Stimulated activated CD4-positive, alpha-beta T cell treated with anti-CD3 and anti-CD28 coated beads, Interleukin-2, amount 100 ng/mL, for 4 hours (primary cell): ENCODE data around the gene DSCAML1.
"Not testable (repeated sequence)": the region's sequence is repeated elsewhere in the genome, so short reads cannot be mapped to it uniquely, and the experiment has no call there.

ENCODE experiments used
- DNase-seq: peaks from one replicate; pipeline ENCODE4 v3.0.0-alpha.2; 2020; ENCODE audit warnings: low read depth

DSCAML1 gene

DNA sequence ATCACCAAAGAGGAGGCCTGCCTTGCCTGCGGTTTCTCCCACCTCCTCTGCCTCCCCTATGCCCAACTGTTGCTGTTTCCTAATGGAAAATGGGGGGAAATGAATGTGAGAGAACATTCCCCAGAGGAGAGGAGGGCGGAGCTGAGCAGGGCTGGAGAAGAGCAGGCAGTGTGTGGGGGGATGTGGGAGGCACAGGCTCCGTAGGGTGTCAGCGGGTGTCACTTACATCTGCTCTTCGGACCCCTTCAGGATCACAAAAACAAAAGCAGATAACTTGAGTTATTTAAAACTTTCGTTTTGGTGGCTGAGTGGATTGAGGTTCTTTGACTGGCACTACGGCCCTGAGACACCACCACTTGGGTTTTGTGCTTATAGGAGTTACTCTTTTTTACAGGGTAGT, 375.5 kb downstream of the DSCAML1 start:
- no peak for DNase-seq

GRCh38 chr11:117421041-117421440, 376.0 kb downstream of the DSCAML1 start:
- DNase-seq: no peak

DNA sequence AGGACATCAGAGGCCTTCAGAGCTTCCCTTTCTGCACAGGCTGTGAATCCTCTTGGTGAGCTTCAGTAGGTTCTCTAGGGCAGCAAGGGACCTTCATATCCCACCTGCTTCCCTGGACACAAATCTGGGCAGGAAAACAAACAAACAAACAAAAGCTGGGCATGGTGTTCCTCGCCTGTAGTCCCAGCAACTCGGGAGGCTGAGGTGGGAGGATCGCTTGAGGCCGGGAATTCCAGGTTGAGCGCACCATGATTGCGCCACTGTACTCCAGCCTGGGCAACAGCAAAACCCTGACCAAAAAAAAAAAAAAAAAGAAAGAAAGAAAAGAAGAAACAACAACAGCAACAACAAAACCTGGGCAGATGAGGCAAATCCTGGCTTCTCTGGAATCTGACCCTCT, 376.4 kb downstream of the DSCAML1 start:
- no peak for DNase-seq

DNA sequence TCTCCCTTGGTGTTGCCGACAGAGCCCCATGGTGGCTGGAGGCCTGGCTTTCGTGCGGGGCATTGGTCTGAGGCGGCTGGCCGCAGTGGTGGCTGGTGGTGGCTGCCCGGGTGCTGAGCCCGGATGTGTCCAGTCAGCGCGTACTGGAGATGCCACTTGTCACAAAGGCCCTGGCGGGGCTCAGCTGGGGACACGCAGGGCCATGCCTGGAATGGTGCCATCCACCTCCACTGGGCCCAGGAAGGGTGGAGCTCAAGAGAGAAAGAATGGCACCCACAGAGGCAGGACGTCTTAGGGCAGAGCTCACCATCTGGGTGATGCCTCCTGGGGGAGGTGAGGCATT, 376.9 kb downstream of the DSCAML1 start:
- DNase-seq: no peak

DNA sequence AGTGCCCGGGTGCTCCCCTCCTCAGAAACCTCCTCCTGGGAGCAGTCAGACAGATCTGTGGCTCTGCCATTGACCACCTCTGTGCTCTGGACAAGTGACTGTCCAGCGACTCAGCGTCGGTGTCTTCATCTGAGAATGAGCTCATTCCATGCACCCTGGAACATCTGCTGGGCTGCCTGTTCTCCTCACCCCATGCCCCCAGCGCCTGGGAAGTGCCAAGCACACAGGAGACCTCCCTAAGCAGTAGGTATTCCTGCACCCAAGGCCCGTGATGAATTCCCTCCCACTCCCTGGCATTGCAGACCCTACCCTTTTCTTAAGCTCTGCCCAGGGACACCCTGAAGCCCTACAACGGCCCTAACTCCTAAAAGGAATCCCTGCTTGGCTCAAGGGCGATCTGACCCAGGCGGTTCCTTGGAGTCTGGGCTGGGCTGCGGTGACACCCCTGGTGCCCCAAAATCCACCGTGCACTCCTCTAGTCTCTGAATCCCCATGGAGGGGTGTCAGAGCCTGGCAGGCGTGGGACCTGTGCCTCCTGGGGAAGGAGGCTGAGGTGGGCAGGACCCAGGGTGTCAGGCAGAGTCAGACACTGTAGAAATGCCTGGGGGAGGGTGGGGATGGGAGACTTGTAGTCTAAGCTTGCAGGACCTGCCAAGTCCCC, 377.4 kb downstream of the DSCAML1 start:
- no peak for DNase-seq

DNA sequence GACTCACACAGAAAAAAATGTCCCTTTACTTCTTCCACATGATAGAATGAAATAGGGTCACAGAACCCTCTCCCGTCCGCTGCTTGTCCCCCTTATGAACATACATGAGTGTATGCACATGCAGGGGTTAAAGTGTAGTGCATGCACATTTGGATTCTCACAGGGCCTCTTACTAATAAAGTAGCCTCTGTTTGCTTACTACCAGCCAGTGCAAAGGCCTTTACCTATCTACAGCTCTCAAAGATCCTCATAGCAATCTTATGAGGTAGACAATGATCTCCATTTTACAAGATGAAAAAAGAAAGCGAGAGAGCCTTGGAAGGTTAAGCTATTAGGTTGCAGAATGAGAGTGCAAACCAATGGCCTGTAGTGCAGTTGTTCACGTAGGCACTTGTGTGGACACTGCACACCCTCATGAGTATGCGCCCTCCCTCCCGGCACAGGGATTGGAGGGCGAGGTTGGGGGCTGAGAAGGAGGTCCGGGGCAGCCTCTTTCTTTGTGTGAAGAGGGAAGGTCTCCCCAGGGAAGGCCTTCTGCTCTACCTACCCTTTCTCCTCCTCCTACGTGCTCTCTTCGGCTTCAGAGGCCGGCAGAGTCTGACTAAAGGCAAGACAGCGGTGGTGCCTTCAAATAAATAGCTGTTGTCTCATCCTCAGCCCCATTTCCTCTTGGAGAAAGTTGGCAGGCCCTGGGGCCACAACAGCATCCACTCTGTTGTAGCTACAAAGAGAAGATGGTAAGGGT, 378.1 kb downstream of the DSCAML1 start:
- DNase-seq: no peak

GRCh38 chr11:117417856-117418255, 379.2 kb downstream of the DSCAML1 start:
- DNase-seq: no peak

DNA sequence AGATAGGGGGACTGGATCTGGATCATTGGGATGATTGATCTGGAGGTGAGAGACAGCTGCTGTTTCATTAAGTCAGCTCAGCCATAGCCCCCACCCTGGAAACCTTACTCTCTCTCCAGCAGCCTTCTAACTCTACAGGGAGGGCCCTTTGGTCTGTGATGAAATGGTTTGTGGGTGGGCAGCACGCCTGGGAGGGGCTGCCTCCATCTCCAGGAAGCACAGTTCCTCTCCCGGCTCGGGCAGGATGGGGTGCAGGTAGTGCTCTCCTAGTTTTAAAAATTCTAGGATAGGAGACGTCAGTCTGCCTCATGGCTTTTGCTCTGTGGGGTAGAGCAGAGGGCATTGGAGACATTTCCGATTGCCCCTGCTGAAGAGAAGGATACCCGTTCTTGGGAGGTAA, 379.7 kb downstream of the DSCAML1 start:
- DNase-seq: no peak

- no peak for DNase-seq
Measured at GRCh38 chr11:117415358-117415896, 381.6 kb downstream of the DSCAML1 start.

- DNase-seq: no peak
Measured at GRCh38 chr11:117414724-117415123, 382.3 kb downstream of the DSCAML1 start.

DNA sequence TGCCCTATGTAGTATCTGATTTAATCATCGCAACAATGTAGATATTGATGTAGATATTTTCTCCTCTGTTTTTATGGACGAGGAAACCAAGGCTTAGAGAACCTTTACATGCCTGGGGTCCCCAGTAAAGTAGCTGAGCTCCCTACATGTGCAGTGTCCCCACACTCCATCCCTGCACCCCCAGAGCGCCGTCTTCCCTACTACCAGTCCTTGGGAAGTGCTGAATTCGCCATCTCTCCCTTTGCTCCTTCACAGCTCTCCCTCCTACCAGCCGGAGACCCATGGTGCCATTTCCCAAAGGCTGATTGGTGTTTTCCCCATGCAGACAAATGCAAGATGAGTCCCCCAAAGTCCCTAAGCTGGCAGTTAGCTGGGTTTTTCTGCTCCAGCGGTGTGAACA, 383.4 kb downstream of the DSCAML1 start:
- no peak for DNase-seq

- DNase-seq: no peak
Measured at GRCh38 chr11:117412653-117413275, 384.3 kb downstream of the DSCAML1 start.

GRCh38 chr11:117412176-117412575, 384.8 kb downstream of the DSCAML1 start:
- DNase-seq: no peak

- DNase-seq: no peak
Measured at GRCh38 chr11:117411736-117412135, 385.3 kb downstream of the DSCAML1 start.

DNA sequence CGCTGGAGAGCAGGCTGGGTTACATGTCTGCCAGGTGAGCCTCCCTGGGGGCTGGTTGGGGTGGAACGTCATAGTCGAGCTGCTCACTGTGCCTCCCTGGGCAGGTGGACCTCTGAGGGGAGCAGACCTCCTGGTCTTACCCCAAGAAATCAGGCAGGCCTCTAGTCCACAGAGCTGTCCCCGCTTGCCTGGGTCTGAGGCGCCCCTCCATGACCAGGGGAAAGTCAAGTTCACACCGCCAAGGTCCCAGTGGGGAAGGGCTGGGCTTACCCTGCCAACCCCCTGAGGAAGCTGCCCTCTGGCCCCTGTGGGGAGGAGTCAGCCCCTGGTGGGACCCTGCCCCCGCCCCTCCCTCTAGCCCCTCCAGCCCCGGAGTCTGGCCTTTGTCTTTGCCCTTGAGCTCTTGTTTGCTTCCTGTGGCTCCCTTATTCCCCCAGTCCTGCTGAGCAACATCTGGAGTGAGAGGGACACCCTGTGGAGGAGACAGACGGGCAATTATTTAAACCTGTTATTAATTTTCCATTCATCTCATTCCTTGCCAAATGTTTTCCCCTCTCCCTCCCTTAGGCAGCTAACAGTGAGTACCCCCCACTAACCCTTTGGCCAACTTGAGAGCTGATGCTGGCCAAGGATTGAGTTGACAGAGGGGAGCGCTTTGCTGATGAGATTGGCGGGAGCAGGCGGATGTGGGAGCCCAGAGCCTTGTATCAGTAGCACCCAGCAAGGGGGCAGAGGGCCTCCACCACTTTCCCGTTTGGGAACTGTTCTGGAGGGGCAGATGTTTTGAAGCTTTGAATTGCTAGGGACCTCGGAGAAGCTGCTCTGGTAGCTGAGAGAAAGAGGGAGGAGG, 385.9 kb downstream of the DSCAML1 start:
- DNase-seq: no peak

DNA sequence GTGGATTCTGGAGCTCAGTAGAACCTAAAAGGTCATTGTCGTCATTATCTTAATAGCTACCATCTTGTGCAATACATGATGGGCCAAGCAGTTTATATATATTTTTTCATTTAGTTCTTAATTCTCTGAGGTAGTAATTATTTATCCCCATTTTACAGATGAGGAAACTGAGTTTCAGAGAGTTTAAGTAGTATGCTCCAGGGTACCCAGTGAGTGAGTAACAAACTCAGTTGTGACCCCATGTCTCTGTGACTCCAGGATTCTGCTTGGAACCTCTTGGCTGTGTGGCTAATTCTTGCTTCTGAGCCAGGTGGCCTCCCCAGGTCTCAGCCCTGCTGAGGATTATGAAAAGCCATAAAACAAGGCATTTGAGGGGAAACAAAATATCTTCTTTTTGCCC, 386.8 kb downstream of the DSCAML1 start:
- DNase-seq: no peak

DNA sequence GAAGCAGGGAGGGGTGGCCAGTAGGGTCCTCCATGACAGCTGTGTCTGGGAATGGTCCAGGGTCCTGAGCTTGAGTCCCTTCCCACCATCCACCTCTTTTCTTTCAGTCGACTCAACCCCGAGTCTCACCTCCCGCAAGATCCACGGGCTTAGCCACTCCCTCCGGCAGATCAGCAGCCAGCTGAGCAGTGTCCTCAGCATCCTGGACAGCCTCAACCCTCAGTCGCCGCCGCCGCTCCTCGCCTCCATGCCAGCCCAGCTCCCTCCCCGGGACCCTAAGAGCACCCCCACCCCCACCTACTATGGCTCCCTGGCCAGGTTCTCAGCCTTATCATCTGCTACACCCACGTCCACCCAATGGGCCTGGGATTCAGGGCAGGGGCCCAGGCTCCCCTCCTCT, 387.5 kb downstream of the DSCAML1 start:
- DNase-seq: no peak

- no peak for DNase-seq
Measured at GRCh38 chr11:117408356-117408755, 388.7 kb downstream of the DSCAML1 start.

GRCh38 chr11:117407016-117407415, 390.0 kb downstream of the DSCAML1 start:
- DNase-seq: no peak

GRCh38 chr11:117405898-117406297, 391.1 kb downstream of the DSCAML1 start:
- DNase-seq: not testable (repeated sequence)

GRCh38 chr11:117399100-117399840, 397.7 kb downstream of the DSCAML1 start:
- DNase-seq: not testable (repeated sequence)
